ENCODE measurements around the gene PTPRM. TPM values are rescaled to one million over a fixed set of nuclear protein-coding genes. Genes with fewer than 3 reads are reported as not detected.

Gene PTPRM
- total RNA-seq, 1 experiment from 2014 or later = 11.1 TPM

DNA sequence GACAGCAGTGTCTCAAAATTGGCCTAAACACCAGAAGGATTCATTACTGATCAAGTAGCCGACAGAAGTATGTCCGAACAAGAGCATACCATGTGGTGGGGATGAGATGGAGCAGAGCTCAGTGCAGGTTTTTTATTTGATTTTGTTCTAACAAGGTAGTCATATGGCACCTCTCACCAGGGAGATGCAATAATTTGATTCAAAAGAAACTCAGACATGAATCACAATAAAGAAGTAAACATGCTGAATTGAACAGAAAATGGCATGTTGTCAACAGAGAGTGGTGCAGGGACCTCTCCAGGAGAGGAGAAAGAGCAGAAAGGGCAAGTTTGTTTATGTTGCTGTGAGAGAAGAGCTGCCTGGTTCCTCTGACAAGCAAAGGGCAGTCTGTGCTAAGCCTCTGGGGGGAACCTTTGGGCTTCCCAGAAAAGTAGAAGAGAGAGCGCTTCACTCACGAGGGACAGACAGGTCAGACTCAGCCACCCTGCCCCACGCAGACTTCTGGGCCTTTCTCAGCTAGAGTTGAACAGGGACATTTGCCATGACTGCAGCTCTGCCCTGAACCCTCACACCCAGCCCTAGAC, 690.8 kb downstream of the PTPRM start:
- TF ChIP-seq JUN (CRISPR knock-in tag; IDR thresholded peaks at IDR 0.05) = no peak
- TF ChIP-seq OVOL2 (CRISPR knock-in tag; IDR thresholded peaks at IDR 0.05; ENCODE audit: borderline replicate concordance) = no peak
- TF ChIP-seq ATF1 (CRISPR knock-in tag; IDR thresholded peaks at IDR 0.05) = no peak
- no peak for TF ChIP-seq EMX1 (CRISPR knock-in tag; IDR thresholded peaks at IDR 0.05)
- no peak for TF ChIP-seq ZNF416 (CRISPR knock-in tag; IDR thresholded peaks at IDR 0.05)
- TF ChIP-seq ZNF317 (CRISPR knock-in tag; IDR thresholded peaks at IDR 0.05; ENCODE audit: borderline replicate concordance, low read depth) = no peak
- TF ChIP-seq PRRX2 (CRISPR knock-in tag; IDR thresholded peaks at IDR 0.05) = no peak
- TF ChIP-seq NR1H2 (CRISPR knock-in tag; IDR thresholded peaks at IDR 0.05) = no peak
- TF ChIP-seq, protein P1, sequence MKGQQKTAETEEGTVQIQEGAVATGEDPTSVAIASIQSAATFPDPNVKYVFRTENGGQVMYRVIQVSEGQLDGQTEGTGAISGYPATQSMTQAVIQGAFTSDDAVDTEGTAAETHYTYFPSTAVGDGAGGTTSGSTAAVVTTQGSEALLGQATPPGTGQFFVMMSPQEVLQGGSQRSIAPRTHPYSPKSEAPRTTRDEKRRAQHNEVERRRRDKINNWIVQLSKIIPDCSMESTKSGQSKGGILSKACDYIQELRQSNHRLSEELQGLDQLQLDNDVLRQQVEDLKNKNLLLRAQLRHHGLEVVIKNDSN (CRISPR knock-in tag; IDR thresholded peaks at IDR 0.05) = no peak
- TF ChIP-seq SOX15 (CRISPR knock-in tag; IDR thresholded peaks at IDR 0.05) = no peak
- ATAC-seq (0 out of 2 replicates have a peak, but pooled peaks have one; percentile 30), DNase-seq (ENCODE audit: low spot score) (no peak)
- Mint-ChIP-seq H3K4me1 (peaks cover 33% of the 10 kb centered on the region), H3K36me3 (no peaks in the 10 kb centered on the region), H3K4me3 (no peak overlapping the region), H3K27ac (no peak overlapping the region), H3K27me3 (ENCODE audit: low read depth) (no peaks in the 10 kb centered on the region), H3K9me3 (no peaks in the 10 kb centered on the region)
- ChIA-PET CTCF (no interaction called here), POLR2A (no interaction called here)

DNA sequence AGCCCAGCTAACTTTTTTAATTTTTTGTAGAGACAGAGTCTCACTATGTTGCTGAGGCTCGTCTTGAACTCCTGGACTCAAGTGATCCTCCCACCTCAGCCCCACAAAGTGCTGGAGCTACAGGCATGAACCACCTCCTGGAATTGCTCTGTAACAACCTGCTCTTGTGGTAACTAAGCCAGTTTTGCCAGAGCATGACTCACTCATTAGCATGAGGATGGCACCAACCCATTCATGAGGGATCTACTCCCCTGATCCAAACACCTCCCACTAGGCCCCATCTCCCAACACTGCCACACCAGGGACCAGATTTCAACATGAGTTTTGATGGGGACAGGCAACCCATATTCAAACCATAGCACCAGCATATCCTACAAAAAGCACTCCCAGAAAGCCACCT, 693.2 kb downstream of the PTPRM start:
- peaks cover 27% of the 10 kb centered on the region for H3K4me1 Mint-ChIP-seq
- no peak overlapping the region for H3K4me3 Mint-ChIP-seq
- CTCF ChIA-PET = no interaction called here
- ATAC-seq (peak; percentile 87), DNase-seq (ENCODE audit: low spot score) (no peak)
- POLR2A ChIA-PET = interaction anchor here (0.6 kb wide), 1 partner anchor 109 kb away, joined by 5 read pairs; no protein-coding TSS in a partner anchor
- no peaks in the 10 kb centered on the region for H3K27me3 Mint-ChIP-seq (ENCODE audit: low read depth)
- H3K36me3 Mint-ChIP-seq = no peaks in the 10 kb centered on the region
- H3K27ac Mint-ChIP-seq = no peak overlapping the region
- TF ChIP-seq JAZF1 (CRISPR knock-in tag; IDR thresholded peaks at IDR 0.05) = no peak
- TF ChIP-seq, protein P2, sequence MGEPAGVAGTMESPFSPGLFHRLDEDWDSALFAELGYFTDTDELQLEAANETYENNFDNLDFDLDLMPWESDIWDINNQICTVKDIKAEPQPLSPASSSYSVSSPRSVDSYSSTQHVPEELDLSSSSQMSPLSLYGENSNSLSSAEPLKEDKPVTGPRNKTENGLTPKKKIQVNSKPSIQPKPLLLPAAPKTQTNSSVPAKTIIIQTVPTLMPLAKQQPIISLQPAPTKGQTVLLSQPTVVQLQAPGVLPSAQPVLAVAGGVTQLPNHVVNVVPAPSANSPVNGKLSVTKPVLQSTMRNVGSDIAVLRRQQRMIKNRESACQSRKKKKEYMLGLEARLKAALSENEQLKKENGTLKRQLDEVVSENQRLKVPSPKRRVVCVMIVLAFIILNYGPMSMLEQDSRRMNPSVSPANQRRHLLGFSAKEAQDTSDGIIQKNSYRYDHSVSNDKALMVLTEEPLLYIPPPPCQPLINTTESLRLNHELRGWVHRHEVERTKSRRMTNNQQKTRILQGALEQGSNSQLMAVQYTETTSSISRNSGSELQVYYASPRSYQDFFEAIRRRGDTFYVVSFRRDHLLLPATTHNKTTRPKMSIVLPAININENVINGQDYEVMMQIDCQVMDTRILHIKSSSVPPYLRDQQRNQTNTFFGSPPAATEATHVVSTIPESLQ (CRISPR knock-in tag; IDR thresholded peaks at IDR 0.05) = no peak
- TF ChIP-seq TEAD4 (CRISPR knock-in tag; IDR thresholded peaks at IDR 0.05) = no peak
- TF ChIP-seq FOXJ3 (CRISPR knock-in tag; IDR thresholded peaks at IDR 0.05; ENCODE audit: borderline replicate concordance) = no peak
- TF ChIP-seq TEAD1 (CRISPR knock-in tag; IDR thresholded peaks at IDR 0.05) = no peak
- TF ChIP-seq, protein P3, sequence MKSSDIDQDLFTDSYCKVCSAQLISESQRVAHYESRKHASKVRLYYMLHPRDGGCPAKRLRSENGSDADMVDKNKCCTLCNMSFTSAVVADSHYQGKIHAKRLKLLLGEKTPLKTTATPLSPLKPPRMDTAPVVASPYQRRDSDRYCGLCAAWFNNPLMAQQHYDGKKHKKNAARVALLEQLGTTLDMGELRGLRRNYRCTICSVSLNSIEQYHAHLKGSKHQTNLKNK (CRISPR knock-in tag; IDR thresholded peaks at IDR 0.05) = no peak
- TF ChIP-seq, protein P4, sequence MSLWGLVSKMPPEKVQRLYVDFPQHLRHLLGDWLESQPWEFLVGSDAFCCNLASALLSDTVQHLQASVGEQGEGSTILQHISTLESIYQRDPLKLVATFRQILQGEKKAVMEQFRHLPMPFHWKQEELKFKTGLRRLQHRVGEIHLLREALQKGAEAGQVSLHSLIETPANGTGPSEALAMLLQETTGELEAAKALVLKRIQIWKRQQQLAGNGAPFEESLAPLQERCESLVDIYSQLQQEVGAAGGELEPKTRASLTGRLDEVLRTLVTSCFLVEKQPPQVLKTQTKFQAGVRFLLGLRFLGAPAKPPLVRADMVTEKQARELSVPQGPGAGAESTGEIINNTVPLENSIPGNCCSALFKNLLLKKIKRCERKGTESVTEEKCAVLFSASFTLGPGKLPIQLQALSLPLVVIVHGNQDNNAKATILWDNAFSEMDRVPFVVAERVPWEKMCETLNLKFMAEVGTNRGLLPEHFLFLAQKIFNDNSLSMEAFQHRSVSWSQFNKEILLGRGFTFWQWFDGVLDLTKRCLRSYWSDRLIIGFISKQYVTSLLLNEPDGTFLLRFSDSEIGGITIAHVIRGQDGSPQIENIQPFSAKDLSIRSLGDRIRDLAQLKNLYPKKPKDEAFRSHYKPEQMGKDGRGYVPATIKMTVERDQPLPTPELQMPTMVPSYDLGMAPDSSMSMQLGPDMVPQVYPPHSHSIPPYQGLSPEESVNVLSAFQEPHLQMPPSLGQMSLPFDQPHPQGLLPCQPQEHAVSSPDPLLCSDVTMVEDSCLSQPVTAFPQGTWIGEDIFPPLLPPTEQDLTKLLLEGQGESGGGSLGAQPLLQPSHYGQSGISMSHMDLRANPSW (CRISPR knock-in tag; conservative IDR thresholded peaks at IDR 0.05; ENCODE audit: low read depth) = no peak
- no peak for TF ChIP-seq NFE2L1 (CRISPR knock-in tag; IDR thresholded peaks at IDR 0.05)
- TF ChIP-seq, protein P5, sequence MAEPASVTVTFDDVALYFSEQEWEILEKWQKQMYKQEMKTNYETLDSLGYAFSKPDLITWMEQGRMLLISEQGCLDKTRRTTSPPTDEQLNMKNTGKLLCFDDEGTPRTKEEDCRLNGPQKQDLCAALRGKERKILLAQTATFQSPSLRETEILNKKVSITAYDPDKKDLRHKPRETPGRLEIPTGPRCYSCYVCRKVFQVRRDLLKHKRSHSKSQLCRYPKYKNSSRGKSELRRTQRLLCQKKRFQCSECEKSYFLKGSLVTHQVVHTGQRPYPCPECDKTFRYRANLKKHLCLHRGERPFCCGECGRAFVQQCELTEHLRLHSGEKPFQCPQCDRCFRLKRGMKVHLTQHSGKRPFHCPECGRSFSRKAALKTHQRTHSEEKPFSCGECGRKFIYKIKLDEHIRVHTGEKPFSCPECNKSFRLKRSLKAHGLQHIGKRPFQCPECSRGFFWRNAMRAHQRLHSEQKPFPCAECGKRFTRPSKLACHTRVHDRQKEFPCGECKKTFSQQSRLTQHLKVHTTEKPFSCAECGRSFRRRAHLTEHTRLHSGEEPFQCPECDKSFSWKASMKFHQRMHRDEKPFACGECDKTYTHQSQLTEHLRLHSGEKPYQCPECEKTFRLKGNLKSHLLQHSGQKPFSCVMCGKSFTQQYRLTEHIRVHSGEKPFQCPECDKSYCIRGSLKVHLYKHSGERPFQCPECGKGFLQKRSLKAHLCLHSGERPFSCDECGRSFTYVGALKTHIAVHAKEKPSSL (CRISPR knock-in tag; conservative IDR thresholded peaks at IDR 0.05) = no peak
- TF ChIP-seq, protein P6, sequence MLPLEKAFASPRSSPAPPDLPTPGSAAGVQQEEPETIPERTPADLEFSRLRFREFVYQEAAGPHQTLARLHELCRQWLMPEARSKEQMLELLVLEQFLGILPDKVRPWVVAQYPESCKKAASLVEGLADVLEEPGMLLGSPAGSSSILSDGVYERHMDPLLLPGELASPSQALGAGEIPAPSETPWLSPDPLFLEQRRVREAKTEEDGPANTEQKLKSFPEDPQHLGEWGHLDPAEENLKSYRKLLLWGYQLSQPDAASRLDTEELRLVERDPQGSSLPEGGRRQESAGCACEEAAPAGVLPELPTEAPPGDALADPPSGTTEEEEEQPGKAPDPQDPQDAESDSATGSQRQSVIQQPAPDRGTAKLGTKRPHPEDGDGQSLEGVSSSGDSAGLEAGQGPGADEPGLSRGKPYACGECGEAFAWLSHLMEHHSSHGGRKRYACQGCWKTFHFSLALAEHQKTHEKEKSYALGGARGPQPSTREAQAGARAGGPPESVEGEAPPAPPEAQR (CRISPR knock-in tag; IDR thresholded peaks at IDR 0.05) = no peak
- no peak for TF ChIP-seq CREM (CRISPR knock-in tag; IDR thresholded peaks at IDR 0.05)
- TF ChIP-seq ZNF416 (CRISPR knock-in tag; IDR thresholded peaks at IDR 0.05) = no peak
- TF ChIP-seq RELA (CRISPR knock-in tag; IDR thresholded peaks at IDR 0.05; ENCODE audit: borderline replicate concordance) = no peak
- no peak for TF ChIP-seq ZNF396 (CRISPR knock-in tag; IDR thresholded peaks at IDR 0.05; ENCODE audit: borderline replicate concordance)
- no peak for TF ChIP-seq CREB1 (CRISPR knock-in tag; IDR thresholded peaks at IDR 0.05)
- no peak for TF ChIP-seq NR3C1 (CRISPR knock-in tag; conservative IDR thresholded peaks at IDR 0.05; ENCODE audit: low read depth)
- H3K9me3 Mint-ChIP-seq = no peaks in the 10 kb centered on the region
